GM21717 (cell line): Measurements from ENCODE around the gene NOTCH1.

ENCODE experiments used
- ATAC-seq: cut with Tn5 transposase; IDR thresholded peaks from one replicate; pipeline ENCODE4 v1.9.1; 2021; ENCODE audit warnings: mild to moderate bottlenecking, moderate library complexity; ENCODE audit not compliant: unreplicated experiment

NOTCH1 gene

DNA sequence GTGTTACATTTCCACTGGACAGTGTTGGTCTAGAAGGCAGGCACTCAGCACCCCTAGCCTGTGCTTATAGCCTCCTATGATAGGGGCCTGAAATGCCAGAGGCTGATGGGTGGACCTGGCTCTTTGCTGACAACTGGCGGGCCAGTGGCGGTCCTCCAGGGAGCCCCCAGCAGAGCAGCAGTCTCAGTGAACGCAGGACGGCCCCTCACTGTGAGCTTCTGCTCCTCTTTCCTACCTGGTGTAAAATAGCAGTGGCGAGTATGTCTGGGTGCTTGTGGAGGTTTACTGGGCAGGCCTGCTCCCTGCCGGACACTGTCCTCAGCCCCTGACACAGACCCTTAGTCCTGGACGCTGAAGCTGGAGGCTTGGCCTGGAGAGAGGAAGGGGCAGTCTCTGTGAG is 59.7 kb downstream of the NOTCH1 start:
- no peak for ATAC-seq

DNA sequence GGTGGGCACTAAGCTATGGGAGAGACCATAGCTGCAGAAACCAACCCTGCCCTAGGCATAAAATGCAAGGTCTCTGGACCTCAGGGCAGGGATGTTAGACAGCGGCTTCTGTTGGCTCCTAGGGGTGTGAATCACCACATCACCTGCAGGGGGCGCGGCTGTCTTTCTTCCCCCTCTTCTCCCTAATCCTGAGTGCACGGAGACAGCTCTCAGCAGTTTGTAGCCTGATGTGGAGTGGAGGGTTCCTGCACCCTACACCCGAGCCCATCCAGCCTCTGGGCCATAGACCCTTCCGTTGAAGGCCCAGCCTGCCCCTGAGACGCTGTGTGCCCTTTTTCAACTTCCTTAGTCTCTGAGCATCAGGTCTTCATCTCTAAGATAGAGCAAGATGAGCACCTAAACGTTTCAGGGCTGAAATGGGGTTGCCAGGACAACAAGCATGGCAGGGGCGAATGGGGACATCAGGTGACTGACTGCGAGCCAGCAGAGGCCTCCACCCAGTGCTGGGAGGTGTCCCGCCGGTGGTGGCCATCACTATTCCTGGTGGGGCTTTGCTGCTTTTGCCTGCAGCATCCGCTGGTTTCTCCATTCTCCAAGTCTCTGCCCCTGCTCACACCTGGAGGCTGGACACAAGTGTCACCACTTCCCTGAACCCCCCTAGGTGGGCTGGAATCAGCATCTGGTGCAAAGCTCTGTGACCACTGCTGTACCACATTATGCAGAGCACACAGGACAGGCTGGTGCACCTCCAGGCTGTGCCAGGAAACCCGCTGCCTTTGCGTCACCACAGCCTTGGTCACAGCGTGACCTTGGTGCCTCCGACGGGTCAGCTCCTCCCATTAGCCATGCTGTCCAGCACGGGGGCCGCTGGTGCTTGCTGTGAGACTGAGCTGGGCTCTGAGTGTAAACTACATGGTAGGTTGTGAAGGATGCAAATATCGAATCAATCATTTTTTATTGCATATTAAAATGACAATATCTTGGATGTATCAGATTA is 60.5 kb downstream of the NOTCH1 start:
- ATAC-seq, result no peak

DNA sequence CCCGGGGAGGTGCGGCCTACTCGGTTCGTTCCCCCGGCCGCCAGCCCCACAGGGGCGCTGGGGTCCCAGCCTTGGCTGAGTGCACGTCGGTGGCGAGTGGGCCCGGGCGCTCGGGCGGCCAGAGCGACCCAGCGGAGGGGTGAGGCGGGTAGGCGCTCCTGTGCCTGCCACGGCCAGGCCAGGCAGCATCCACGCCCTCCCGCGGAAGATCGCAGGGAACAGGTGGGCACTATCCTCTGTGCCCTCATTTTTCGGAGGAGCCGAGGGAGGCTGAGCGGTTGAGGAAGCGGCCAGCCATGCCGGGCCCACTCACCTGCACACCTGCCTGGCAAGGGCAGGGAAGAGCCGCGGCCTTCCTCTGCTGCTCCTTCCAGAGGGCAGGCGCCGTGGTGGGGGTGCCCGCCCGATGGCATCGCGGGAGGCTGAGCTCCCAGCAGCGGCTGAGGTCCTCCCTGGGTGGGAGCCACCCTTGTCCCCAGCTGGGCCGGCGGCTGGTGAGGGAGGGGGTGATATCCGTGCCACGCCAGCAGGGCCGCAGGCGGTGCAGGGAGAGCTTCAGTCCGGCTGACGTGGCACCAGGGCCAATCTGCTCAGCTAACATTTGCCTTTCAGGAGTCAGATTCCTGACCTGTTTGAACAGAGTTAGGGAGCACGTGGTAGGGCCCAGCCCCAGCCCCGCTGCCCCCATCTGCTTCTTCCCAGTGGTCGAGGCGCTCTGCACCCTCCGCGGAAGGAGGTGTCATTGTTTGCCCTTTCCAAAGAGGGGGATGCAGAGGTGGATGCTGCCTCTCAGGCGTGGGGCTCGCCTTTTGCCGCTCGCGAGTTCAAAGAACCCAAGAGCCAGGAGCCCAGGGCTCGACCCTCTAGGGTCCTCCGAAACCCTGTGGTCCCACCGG is 61.4 kb downstream of the NOTCH1 start:
- ATAC-seq, result peak; percentile 1

DNA sequence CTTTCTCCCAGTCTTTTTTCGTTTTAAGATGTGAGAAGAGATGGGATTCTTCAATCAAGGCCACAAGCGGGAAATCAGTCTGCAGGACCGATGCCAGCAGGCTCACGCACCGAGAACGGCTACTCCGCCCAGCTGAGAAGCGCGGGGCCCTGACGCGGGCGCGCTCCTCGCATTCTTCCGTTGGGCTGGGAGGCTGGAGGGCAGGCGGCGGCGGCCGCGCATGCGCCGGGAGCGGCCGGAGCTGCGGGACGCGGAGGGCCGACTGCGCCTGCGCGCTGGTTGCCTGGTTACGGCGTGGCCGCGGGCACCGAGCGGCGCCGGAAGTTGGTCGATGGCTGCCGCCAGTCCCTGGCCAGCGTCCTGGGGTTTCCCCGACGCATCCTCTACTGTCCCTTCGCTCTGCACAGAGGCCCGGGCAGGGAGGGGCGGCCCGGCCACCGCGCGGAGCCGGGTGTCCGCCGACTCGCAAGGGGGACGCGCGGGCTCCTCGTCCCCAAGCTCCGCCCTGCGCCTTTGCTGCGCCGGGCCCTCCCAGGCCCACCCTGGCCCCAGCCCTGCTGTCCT is 62.2 kb downstream of the NOTCH1 start:
- ATAC-seq, result peak; percentile 54

DNA sequence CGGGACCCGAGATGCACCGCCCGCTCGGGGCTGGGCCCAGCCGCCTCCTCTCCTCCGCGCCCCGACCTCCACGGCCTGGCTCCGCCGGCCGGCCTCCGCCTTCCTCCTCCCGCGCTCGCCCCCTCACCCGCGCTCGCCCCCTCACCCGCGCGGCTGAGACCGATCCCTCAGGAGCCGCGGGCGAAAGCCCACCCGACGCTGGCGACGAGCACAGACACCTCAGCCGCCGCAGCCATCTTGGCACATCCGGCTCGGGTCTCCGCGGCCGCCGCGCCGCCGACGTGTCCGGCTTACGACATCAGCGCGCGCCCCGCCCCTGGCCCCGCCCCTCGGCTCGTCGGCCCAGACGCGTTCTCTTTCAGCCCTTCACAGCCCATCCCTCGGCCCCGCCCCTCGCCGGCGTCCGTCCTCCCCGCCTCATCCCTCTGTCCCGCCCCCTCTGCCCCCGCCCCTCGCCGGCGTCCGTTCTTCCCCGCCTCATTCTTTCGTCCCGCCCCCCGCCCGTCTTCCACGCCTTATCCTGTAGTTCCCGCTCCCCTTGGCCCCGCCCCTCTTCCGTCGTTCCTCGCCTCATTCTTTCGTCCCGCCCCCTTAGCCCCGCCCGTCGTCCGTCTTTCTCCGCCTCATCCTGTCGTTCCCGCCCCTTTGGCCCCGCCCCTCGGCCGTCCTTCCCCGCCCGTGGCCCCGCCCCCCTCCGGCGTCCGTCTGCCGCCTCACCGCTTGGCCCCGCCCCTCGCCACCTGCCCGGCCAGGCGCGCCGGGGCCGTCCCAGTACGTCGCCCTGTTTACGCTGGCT is 62.9 kb downstream of the NOTCH1 start, which contains the start of gene SEC16A:
TSS of gene SEC16A (minus strand) at position 248 of the 796 bp plus-strand sequence. CDS start 5,425 bp downstream, outside the sequence.
- ATAC-seq, result peak; percentile 37

DNA sequence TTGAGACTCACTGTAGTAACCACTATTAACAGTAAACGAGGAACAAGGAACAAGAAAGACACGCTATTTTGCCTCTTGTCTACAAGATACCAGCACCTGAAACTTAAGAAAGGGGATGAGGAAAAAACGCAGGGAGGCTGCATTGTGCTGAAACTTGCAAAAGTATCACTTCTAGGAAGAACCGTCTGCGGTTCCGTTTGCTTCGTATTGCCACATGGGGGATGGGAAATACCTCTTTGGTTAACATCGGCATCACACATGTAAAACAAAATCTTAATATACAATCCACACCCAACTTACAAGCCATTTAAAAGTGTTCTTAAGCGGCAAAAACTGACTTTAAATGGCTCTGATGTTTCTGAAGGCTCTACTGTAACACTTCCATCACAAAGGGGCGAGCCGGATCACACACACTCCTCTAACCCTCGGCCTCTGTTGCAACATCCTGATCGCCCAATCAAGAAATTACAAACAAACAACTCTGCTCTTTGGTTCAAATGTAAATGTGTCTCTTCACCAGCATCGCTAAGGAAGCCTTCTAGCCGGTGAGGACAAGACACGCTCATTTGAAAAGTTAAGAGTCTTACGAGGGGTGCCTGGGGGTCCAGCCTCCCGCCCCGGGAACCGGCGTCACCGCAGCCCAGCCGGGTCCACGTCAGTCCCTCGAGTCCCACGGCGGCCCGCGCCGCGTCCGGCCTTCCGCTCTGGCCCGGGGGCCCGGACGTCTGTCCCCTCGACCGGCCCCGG is 63.6 kb downstream of the NOTCH1 start:
- ATAC-seq, result no peak

DNA sequence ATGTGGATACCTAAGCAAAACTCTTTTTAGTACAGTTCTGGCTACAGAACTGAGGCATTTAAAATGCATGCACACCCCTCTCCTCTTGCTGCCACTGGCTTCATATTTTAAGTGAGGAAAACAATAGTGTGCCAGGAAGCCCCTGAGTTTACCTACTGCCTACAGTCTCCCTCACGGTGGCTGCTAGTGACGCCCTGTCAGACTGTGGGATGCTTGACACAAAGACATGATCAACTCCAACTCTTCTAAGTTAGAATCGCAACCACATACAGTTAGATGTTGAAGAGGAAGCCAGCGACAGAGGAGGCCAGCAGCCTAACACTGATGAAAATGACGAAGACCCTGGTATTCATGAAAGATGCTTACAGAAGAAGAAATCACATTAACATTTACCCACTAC is 64.3 kb downstream of the NOTCH1 start:
- no peak for ATAC-seq

DNA sequence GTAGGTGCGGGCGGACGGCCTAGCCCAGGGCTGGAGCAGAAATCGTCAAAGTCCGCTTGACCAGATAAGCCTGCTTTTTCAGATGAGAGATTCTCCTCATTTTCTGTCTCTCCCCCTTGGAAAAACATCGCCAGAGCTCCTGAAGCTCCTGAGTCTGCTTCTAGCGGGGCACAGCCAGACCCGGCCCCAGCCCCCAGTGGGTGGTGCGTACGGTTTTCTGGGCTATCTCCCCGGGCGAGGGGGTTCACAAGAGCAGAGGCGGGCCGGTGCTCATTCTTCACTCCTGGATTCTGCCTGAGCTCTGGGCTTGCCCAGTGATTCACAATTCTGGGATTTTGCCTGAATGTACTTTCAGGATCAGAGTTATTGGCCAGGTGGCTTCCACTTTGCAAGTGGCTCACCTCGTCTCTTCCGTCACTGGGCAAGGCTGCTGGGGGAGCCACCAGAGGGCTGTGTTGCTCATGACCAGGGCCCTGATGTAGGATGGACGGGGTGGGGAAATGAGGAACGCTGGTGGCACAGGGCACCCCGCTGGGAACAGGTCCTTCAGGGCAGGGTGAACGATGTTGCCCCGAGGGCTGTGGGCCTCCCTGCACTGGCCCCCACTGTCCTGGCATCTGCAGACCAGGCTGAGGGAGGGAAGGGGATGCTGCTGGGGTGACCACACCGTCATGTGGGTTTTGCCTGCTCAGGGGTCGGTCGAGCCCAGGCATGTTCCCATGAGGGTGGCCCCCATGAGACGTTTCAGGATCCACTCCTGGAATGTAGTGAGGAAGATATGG is 69.3 kb downstream of the NOTCH1 start:
- no peak for ATAC-seq

DNA sequence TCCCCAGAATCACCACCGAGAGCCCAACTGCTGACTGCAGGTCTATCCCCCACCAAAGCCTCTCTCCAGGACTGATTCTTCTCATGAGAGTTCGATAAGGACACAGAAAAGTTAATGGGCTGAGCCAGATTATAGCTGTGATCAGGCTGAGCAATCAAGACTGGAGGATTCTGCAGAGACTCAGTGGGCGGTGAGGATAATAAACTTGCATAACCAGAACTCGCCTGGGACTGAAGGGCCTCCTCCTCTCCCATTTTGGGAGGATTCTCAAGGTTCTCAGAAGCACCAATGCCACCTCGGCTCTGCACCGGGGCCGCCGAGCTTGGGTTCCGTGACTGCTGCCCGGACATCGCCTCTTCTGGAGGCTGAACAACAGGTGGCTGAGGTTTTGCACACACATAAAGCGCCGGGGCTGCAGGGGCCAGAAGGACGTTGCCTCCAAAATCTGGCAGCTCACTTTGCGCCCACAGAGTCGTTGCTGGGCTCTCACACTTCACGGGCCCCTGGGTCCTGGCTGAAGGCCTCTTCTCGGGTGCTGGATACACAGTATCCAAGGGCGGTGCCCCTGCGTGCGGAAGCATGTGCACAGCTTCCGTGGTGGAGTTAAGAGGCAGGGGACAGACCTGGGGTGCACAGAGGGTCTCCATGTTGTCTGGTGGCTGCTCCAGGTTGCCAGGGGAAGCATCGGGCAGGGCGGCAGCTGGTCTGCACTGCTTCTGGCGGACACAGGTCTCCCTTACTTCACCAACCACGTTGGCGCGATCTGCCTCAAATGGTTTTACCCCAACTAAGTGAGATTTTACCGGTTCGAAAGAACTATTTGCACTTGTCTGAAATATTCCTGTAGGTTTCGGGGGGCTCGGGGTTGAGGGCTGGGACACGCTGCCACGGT is 70.6 kb downstream of the NOTCH1 start:
- no peak for ATAC-seq

DNA sequence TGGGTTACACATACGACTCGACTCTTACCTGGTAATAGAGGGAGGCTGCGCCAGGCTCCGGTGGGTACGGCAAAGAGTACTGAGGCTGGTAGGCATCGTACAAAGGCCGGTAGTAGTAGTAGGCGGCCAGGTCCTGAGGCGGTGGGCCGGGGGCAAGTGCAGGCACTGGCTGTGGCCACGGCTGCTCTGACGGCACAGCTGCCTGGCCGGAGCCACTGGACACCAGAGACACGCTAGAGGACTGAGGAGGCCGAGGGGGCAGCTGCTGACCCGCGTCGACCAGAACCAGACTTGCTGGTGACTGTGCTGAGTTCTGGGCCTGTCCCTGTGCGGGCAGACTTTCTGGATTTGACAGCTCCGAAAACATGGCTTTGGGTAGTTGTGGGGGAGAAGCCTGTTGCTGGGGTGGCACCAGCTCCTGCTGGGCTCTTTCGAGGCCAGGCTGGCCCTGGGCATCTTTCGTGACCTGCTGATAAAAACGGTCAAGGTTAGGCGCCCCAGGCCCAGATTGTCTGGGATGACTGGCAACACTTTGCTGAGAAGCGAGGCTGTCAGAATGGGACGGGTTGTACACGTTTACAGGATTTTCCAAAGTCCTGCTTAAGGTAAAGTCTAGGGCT is 71.7 kb downstream of the NOTCH1 start:
- ATAC-seq, result no peak

DNA sequence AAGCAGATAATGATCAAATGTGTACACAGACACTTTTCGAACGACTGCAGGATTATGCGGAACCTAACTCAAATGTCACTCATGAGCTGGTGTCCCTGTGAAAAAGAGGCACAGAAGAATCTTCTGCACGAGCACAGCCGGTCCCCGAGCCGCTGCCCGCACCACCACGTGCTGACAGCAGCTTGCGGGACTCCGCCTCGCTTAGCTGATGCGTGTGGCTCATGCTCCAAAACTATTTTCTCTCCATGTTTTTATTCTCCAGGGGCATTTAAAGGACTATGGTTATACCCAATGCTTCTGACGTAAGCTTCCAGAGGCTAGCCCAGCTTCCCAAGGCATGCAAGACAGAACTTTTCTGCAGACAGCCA is 72.5 kb downstream of the NOTCH1 start:
- no peak for ATAC-seq

DNA sequence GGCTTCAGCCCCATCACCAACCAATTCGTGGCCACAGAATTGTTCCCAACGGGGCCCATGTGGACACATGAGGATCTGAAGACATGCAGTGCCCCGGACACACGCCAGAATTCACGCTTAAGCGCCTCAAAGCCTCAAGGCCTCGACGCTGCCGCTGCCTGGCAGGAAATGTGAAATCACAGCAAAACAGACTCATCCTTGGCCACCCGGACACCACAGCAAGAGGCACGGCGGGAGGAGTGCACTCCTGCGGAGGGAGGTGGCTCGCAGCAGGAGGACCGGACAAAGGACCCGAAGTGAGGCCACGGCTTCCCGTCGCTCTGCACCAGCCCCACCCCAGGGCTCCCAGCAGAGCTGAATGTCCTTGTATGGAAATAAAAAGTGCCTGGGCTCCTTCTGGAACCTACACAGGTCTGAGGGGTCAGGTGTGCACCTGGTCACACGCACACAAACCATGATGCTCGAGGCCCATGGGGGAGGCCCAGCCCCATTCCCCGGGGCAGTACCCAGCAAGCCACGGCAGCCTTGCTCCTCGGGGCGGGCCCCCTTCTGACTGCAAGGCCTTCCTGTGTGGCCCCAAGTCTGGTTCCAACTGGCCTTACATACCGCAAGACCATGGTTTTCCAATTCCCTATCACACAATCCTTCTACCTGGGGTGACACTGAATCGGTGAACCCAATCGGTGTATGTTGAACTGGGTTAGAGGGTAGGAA is 73.1 kb downstream of the NOTCH1 start:
- no peak for ATAC-seq

DNA sequence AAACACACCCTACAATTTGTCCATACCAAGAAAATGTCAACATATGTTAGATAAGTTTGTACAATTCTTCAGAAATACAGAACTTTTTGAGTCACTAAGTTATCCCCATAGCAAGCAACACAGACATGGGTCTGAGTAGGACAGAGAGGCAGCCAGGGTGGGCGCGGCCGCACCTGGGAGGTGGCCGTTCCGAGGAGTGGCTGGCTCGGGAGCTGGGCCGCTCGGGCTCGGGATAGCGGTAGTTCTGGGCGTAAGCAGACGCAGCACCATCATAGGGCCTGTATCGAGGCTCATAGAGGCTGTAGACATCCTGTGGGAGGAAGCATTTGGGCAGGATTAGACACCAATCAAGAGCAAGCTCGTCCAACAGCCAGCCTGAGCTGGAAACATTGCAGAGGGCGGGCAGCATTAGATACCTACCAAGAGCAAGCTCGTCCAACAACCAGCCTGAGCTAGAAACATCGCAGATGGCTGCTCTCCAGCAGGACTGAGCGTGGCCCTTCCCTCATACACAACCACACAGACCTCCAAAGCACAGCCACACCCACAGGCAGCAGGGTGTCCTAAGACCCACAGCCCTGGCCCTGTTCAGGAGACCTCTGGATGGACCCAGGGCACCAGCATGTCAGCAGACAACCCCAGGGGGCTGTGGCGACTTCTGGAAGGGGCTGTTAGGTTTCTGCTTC is 73.9 kb downstream of the NOTCH1 start:
- no peak for ATAC-seq

DNA sequence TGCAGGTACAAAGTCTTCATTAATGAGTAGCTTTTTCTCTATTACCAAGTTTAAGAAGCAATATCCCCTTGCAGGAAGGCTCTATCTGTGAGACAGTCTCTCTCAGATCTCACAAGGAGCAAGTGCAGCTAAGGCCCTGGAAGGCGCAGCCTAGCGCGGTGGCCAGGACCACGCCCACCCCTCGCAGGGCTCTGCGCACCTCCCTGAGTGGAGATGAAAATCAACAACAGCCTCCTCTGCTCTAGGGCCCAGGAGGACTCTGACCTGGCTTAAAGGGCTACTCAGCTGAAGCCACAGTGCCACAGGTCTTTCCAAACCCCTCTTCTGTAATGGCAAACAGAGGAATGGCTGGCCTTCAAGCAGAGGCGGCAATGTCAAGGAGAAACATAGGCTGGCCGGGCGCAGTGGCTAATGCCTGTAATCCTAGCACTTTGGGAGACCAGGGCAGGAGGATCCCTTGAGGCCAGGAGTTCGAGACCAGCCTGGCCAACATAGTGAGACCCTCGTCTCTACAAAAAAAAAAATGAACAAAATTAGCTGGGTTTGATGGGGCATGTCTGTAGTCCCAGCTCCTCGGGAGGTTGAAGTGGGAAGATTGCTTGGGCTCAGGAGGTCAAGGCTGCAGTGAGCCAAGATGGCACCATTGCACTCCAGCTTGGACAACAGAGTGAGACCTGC is 74.9 kb downstream of the NOTCH1 start:
- no peak for ATAC-seq

DNA sequence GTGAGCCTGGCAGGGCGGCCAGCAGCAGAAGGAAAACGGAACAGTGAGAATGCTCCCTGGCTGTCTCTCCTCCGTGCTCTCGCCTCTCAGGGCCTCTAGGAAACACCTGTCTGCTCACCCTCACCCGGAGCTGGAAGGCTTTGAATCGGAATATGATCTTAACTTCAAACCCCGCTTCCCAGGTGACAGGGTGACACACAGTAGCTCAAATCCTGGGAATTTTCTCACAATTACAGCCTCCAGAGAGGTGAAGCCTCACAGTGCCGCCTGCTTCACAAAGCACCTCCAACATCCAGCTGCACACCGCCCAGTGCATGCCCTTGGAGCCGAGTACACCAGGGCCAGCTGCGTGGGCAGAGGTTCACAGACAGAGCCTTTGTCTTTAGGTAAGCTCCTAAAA is 75.5 kb downstream of the NOTCH1 start:
- no peak for ATAC-seq

DNA sequence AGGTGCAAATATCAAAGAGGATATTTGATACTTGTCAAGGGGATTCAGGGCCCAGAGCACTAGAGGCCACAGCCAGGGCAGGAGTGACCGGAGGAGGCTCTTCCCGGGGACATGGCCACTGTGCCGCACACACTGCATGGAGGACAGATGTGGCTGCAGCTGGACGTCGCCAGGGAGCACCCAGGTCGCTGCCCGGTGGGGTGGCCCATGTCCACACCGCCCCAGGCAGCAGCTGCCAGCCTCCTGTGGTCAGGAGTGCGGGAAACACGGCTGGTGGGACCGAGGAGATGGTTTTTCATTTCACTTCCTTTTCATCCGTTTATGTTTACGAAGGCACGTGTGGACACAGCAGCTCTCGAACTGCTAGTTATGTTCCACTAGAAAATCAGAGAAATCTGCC is 78.1 kb downstream of the NOTCH1 start:
- no peak for ATAC-seq
